ENCODE results near the gene POM121L12. TPM values are rescaled to one million over a fixed set of nuclear protein-coding genes. Genes with fewer than 3 reads are reported as not detected.

Gene POM121L12
- total and polyA plus RNA-seq, 8 donors = not detected

DNA sequence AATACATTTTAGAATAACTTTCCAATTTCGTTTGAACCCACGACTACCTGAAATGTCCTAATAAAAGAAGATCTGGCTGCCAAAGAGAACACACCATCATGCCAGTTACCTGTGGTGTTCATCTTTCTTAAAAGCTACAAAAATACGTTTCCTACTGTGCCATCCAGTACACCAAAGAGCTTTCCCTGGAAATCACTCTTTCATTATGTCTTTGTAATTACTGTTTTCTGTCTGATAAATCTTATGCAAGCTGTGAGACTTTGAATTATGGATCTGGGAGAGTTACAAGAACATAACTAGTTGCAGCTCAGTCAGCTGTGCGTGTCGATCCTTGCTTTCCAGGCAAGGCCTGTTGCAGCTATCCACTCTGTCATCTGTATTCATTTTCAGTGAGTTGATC, 12.5 kb upstream of the POM121L12 start:
- H3K9me3 ChIP-seq = no peaks in the 10 kb centered on the region
- ATAC-seq = no peak
- no peak for DNase-seq

GRCh38 chr7:53048638-53049037, 13.2 kb downstream of the POM121L12 start:
- no peak for ATAC-seq
- no peaks in the 10 kb centered on the region for H3K9me3 ChIP-seq
- no peaks in the 10 kb centered on the region for H3K36me3 ChIP-seq
- H3K27ac ChIP-seq = no peak overlapping the region
- H3K4me3 ChIP-seq = no peak overlapping the region
- no peak for TF ChIP-seq CTCF (IDR thresholded peaks at IDR 0.05)
- no peaks in the 10 kb centered on the region for H3K27me3 ChIP-seq
- intact Hi-C loops (cut with DNase I) = no loop called here
- no peak for DNase-seq
- no peaks in the 10 kb centered on the region for H3K4me1 ChIP-seq

More for the DNA sequence above, 12.5 kb upstream of the POM121L12 start:
- intact Hi-C loops (cut with DNase I) = no loop called here
- Histone ChIP-seq H3K4me3 (no peak overlapping the region), H3K4me1 (no peaks in the 10 kb centered on the region), H3K27me3 (no peaks in the 10 kb centered on the region), H3K36me3 (no peaks in the 10 kb centered on the region), H3K27ac (no peak overlapping the region)
- no peak for TF ChIP-seq CTCF (IDR thresholded peaks at IDR 0.05)

DNA sequence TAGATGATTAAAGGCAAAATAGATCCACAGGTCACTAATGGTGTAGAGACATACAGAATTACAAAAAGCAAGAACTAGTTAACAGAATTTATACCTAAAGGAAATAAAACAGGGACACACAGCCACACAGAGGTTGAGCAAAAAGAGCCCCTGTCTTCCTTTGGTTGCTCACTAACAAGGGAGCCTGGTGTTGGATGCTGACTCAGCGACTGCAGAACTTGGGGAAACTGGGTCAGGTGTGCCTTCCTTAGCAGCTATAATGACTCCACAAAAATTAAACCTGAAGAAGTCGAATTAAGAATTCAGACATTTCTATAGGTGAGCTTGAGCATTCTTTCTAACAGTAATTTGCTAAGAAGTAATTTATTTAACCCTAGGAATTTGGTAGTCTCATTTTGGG, 15.0 kb downstream of the POM121L12 start:
- no peak for TF ChIP-seq CTCF (IDR thresholded peaks at IDR 0.05)
- no peaks in the 10 kb centered on the region for H3K4me1 ChIP-seq
- no peaks in the 10 kb centered on the region for H3K27me3 ChIP-seq
- H3K36me3 ChIP-seq = no peaks in the 10 kb centered on the region
- DNase-seq (no peak), ATAC-seq (no peak)
- H3K4me3 ChIP-seq = no peak overlapping the region
- intact Hi-C loops (cut with DNase I) = no loop called here
- no peak overlapping the region for H3K27ac ChIP-seq
- H3K9me3 ChIP-seq = no peaks in the 10 kb centered on the region

DNA sequence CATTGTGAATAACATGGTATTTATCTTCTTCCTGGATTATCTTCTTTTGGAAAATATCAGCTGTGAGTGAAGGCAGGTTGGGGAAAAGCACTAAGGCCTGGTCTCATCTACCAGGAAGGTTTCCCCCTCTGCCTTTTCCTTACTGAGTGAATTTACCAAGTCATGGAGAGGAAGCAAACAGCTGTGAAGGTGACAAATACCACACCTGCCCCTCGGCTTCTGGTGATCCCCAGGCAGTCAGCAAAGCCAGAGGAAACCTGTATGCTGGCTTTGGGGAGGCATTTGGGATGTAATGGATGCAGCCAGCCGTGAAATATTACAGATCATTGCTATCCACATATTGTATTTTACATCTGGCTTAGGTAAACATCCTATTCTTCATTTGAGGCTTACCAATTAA, 24.2 kb downstream of the POM121L12 start:
- H3K36me3 ChIP-seq = no peaks in the 10 kb centered on the region
- H3K4me1 ChIP-seq = no peaks in the 10 kb centered on the region
- peaks cover 0 to 9% of the 10 kb centered on the region in 2 donors for H3K9me3 ChIP-seq
- no peak for ATAC-seq
- no peak for DNase-seq
- intact Hi-C loops (cut with DNase I) = no loop called here
- H3K27me3 ChIP-seq = no peaks in the 10 kb centered on the region
- no peak overlapping the region for H3K27ac ChIP-seq
- H3K4me3 ChIP-seq = no peak overlapping the region
- TF ChIP-seq CTCF (IDR thresholded peaks at IDR 0.05) = no peak

DNA sequence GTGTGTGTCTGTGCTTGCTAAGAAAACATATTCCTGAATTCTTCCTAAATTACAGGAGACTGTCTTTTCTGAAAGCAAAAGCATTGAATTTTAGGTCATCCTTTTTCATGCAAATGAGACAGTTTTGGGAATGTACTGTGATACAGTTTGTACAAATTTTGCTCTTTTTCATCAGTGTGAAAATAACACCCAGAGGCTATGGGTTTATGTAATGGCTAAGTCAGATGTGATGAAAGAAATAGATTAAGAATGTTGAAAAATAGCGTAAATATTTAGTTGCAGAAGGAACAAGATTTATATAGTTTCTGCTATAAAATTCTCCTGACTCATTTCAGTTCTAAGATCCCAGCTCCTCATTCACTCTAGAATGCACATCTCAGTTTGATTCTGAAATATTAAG, 24.6 kb downstream of the POM121L12 start:
- no peak for TF ChIP-seq CTCF (IDR thresholded peaks at IDR 0.05)
- Histone ChIP-seq H3K36me3 (no peaks in the 10 kb centered on the region), H3K27ac (no peak overlapping the region), H3K9me3 (peaks cover 0 to 9% of the 10 kb centered on the region in 2 donors), H3K4me3 (no peak overlapping the region), H3K4me1 (no peaks in the 10 kb centered on the region), H3K27me3 (no peaks in the 10 kb centered on the region)
- no peak for DNase-seq
- no peak for ATAC-seq
- intact Hi-C loops (cut with DNase I) = no loop called here

All from left lung (tissue), 10 donors.